Vagina (tissue), 2 donors: ENCODE results near the gene AADACL3.

Source experiments
- CTCF ChIP-seq, 3 experiments: fragments of 450-650 bp in 2 of 3; fragments of 200-600 bp in 1 of 3; sonication (generic) in 1 of 3; IDR thresholded peaks; one replicate each; pipeline ENCODE4 v1.5.1; 2017 to 2019; ENCODE audit warnings: antibody characterized with exemption in 3 of 3, mild to moderate bottlenecking in 2 of 3, moderate library complexity in 2 of 3
- POLR2AphosphoS5 ChIP-seq, 2 donors: sonication (generic); formaldehyde crosslinking; IDR thresholded peaks; one replicate each; pipeline ENCODE4 v1.9.0; 2017; ENCODE audit warnings: antibody characterized with exemption in 2 of 2, mild to moderate bottlenecking in 2 of 2, low read depth in 1 of 2; ENCODE audit not compliant: insufficient read depth in 1 of 2

GRCh38 chr1:12774801-12775345, 59.0 kb downstream of the AADACL3 start:
- no peak for TF ChIP-seq CTCF (IDR thresholded peaks at IDR 0.05)
- TF ChIP-seq POLR2AphosphoS5 (IDR thresholded peaks at IDR 0.05; ENCODE audit: insufficient read depth in 1 of 2, low read depth in 1 of 2) = no peak
